HEK293 (cell line): ENCODE data around the gene RPL11.

ENCODE experiments used
- MZF1 ChIP-seq: fragments of 450-650 bp; formaldehyde crosslinking; IDR thresholded peaks from 2 replicates; pipeline ENCODE4 v1.5.1; 2017; ENCODE audit warnings: missing biosample characterization, missing genetic modification characterization, borderline replicate concordance
- TCF7L2 ChIP-seq: IDR thresholded peaks from 2 replicates; pipeline ENCODE4 v1.6.1; 2011; ENCODE audit warnings: low read depth, mild to moderate bottlenecking, inconsistent platforms, low read length, moderate library complexity, borderline replicate concordance
- TRIM28 ChIP-seq: IDR thresholded peaks from 2 replicates; pipeline ENCODE4 v1.6.1; 2011; ENCODE audit warnings: low read length, control low read depth, borderline replicate concordance
- YY1 ChIP-seq: fragments of 450-650 bp; formaldehyde crosslinking; IDR thresholded peaks from 2 replicates; pipeline ENCODE4 v1.5.1; 2018; ENCODE audit warnings: missing biosample characterization, missing genetic modification characterization
- ZNF274 ChIP-seq, 2 experiments: fragments of 200-500 bp in 1 of 2; fragments of 450-650 bp in 1 of 2; sonication (Bioruptor generic) in 1 of 2; formaldehyde crosslinking in 1 of 2; IDR thresholded peaks; 2 replicates each; pipeline versions ENCODE4 v1.5.1 to v1.6.1; 2014 to 2016; ENCODE audit warnings: borderline replicate concordance in 1 of 2, inconsistent platforms in 1 of 2, low read length in 1 of 2, missing biosample characterization in 1 of 2, missing genetic modification characterization in 1 of 2
- ZNF629 ChIP-seq: fragments of 450-650 bp; formaldehyde crosslinking; IDR thresholded peaks from 2 replicates; pipeline ENCODE4 v1.5.1; 2017; ENCODE audit warnings: missing biosample characterization, missing genetic modification characterization
- ZNF670 ChIP-seq: fragments of 450-650 bp; formaldehyde crosslinking; IDR thresholded peaks from 2 replicates; pipeline ENCODE4 v1.5.1; 2016; ENCODE audit warnings: missing biosample characterization, missing genetic modification characterization, low read depth
- TF ChIP-seq, protein P1 (sequence below): fragments of 450-650 bp; formaldehyde crosslinking; IDR thresholded peaks from 2 replicates; pipeline ENCODE4 v1.5.1; 2016; ENCODE audit warnings: missing biosample characterization, missing genetic modification characterization
- TF ChIP-seq, protein P2 (sequence below): fragments of 450-650 bp; formaldehyde crosslinking; IDR thresholded peaks from 2 replicates; pipeline ENCODE4 v1.5.1; 2016; ENCODE audit warnings: missing biosample characterization, missing genetic modification characterization
- TF ChIP-seq, protein P3 (sequence below): fragments of 450-650 bp; formaldehyde crosslinking; optimal IDR thresholded peaks from 2 replicates; pipeline ENCODE3; 2016; ENCODE audit warnings: missing biosample characterization, mild to moderate bottlenecking, missing genetic modification characterization
- TF ChIP-seq, protein P4 (sequence below): fragments of 450-650 bp; formaldehyde crosslinking; IDR thresholded peaks from 2 replicates; pipeline ENCODE4 v1.5.1; 2016; ENCODE audit warnings: missing biosample characterization, missing genetic modification characterization
- TF ChIP-seq, protein P5 (sequence below): fragments of 450-650 bp; formaldehyde crosslinking; IDR thresholded peaks from 2 replicates; pipeline ENCODE4 v1.5.1; 2016; ENCODE audit warnings: missing biosample characterization, missing genetic modification characterization

- TF ChIP-seq, protein P1, sequence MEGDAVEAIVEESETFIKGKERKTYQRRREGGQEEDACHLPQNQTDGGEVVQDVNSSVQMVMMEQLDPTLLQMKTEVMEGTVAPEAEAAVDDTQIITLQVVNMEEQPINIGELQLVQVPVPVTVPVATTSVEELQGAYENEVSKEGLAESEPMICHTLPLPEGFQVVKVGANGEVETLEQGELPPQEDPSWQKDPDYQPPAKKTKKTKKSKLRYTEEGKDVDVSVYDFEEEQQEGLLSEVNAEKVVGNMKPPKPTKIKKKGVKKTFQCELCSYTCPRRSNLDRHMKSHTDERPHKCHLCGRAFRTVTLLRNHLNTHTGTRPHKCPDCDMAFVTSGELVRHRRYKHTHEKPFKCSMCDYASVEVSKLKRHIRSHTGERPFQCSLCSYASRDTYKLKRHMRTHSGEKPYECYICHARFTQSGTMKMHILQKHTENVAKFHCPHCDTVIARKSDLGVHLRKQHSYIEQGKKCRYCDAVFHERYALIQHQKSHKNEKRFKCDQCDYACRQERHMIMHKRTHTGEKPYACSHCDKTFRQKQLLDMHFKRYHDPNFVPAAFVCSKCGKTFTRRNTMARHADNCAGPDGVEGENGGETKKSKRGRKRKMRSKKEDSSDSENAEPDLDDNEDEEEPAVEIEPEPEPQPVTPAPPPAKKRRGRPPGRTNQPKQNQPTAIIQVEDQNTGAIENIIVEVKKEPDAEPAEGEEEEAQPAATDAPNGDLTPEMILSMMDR (tag by site-specific recombination): no peak
- TF ChIP-seq, protein P2, sequence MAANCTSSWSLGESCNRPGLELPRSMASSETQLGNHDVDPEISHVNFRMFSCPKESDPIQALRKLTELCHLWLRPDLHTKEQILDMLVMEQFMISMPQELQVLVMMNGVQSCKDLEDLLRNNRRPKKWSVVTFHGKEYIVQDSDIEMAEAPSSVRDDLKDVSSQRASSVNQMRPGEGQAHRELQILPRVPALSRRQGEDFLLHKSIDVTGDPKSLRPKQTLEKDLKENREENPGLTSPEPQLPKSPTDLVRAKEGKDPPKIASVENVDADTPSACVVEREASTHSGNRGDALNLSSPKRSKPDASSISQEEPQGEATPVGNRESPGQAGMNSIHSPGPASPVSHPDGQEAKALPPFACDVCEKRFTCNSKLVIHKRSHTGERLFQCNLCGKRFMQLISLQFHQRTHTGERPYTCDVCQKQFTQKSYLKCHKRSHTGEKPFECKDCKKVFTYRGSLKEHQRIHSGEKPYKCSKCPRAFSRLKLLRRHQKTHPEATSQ: no peak
- TF ChIP-seq ZNF629 (no peak), ZNF670 (tag by site-specific recombination) (no peak), MZF1 (no peak), TRIM28 (no peak), ZNF274 (IDR thresholded peaks at IDR 0.05; ENCODE audit: low read length) (no peak), ZNF274 (tag by site-specific recombination; IDR thresholded peaks at IDR 0.05; ENCODE audit: borderline replicate concordance) (no peak), YY1 (tag by site-specific recombination) (no peak), TCF7L2 (no peak)
- TF ChIP-seq, protein P3, sequence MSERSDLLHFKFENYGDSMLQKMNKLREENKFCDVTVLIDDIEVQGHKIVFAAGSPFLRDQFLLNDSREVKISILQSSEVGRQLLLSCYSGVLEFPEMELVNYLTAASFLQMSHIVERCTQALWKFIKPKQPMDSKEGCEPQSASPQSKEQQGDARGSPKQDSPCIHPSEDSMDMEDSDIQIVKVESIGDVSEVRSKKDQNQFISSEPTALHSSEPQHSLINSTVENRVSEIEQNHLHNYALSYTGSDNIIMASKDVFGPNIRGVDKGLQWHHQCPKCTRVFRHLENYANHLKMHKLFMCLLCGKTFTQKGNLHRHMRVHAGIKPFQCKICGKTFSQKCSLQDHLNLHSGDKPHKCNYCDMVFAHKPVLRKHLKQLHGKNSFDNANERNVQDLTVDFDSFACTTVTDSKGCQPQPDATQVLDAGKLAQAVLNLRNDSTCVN (tag by site-specific recombination): no peak
- TF ChIP-seq, protein P4, sequence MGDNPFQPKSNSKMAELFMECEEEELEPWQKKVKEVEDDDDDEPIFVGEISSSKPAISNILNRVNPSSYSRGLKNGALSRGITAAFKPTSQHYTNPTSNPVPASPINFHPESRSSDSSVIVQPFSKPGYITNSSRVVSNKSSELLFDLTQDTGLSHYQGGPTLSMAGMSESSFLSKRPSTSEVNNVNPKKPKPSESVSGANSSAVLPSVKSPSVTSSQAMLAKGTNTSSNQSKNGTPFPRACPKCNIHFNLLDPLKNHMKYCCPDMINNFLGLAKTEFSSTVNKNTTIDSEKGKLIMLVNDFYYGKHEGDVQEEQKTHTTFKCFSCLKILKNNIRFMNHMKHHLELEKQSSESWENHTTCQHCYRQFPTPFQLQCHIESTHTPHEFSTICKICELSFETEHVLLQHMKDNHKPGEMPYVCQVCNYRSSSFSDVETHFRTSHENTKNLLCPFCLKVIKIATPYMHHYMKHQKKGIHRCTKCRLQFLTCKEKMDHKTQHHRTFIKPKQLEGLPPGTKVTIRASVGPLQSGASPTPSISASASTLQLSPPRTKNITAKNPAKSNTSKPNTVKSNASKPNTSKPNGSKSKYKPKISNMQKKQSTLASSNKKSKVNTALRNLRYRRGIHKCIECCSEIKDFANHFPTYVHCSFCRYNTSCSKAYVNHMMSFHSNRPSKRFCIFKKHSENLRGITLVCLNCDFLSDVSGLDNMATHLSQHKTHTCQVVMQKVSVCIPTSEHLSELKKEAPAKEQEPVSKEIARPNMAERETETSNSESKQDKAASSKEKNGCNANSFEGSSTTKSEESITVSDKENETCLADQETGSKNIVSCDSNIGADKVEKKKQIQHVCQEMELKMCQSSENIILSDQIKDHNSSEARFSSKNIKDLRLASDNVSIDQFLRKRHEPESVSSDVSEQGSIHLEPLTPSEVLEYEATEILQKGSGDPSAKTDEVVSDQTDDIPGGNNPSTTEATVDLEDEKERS (tag by site-specific recombination): no peak
- TF ChIP-seq, protein P5, sequence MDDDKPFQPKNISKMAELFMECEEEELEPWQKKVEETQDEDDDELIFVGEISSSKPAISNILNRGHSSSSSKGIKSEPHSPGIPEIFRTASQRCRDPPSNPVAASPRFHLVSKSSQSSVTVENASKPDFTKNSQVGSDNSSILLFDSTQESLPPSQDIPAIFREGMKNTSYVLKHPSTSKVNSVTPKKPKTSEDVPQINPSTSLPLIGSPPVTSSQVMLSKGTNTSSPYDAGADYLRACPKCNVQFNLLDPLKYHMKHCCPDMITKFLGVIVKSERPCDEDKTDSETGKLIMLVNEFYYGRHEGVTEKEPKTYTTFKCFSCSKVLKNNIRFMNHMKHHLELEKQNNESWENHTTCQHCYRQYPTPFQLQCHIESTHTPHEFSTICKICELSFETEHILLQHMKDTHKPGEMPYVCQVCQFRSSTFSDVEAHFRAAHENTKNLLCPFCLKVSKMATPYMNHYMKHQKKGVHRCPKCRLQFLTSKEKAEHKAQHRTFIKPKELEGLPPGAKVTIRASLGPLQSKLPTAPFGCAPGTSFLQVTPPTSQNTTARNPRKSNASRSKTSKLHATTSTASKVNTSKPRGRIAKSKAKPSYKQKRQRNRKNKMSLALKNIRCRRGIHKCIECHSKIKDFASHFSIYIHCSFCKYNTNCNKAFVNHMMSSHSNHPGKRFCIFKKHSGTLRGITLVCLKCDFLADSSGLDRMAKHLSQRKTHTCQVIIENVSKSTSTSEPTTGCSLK (tag by site-specific recombination): no peak
Measured at GRCh38 chr1:23650344-23650990, 41.1 kb upstream of the RPL11 start.
